Body of pancreas (tissue), 4 donors: ENCODE results near the gene SNX8.

Experiments used
- CTCF ChIP-seq, 7 experiments: fragments of 450-650 bp in 4 of 7; fragments of 200-600 bp in 3 of 7; sonication (generic) in 3 of 7; IDR thresholded peaks; one replicate each; pipeline ENCODE4 v1.5.1; 2016 to 2019; ENCODE audit warnings: antibody characterized with exemption in 7 of 7
- POLR2A ChIP-seq, 3 donors: fragments of 450-650 bp; IDR thresholded peaks; one replicate each; pipeline ENCODE4 v1.6.1; 2016; ENCODE audit warnings: antibody characterized with exemption in 3 of 3, mild to moderate bottlenecking in 2 of 3

- no peak for TF ChIP-seq POLR2A (IDR thresholded peaks at IDR 0.05)
- no peak for TF ChIP-seq CTCF (IDR thresholded peaks at IDR 0.05)
These were observed 14.2 kb downstream of the SNX8 start for GRCh38 chr7:2299870-2300512.
